GM04504 (cell line): ENCODE measurements around the gene MAML2.

Experiments used
- DNase-seq: peaks from one replicate; pipeline ENCODE4 v3.0.0-alpha.2; 2012; ENCODE audit warnings: low read depth

Gene MAML2

GRCh38 chr11:96238563-96239135 lies 104.3 kb downstream of the MAML2 start:
- DNase-seq: no peak

- DNase-seq: no peak
These were observed 105.2 kb downstream of the MAML2 start for GRCh38 chr11:96237766-96238266.

- DNase-seq: no peak
These were observed 107.2 kb downstream of the MAML2 start for GRCh38 chr11:96235751-96236150.

GRCh38 chr11:96234866-96235441 lies 108.0 kb downstream of the MAML2 start:
- peak; percentile 80 for DNase-seq

- no peak for DNase-seq
These were observed 110.9 kb downstream of the MAML2 start for GRCh38 chr11:96232132-96232531.

GRCh38 chr11:96230686-96231085 lies 112.3 kb downstream of the MAML2 start:
- no peak for DNase-seq

- DNase-seq: no peak
These were observed 113.5 kb downstream of the MAML2 start for GRCh38 chr11:96229354-96229977.

- no peak for DNase-seq
These were observed 114.1 kb downstream of the MAML2 start for GRCh38 chr11:96228910-96229309.

GRCh38 chr11:96228473-96228891 lies 114.5 kb downstream of the MAML2 start:
- peak; percentile 54 for DNase-seq

- DNase-seq: no peak
These were observed 115.8 kb downstream of the MAML2 start for GRCh38 chr11:96227244-96227643.

- no peak for DNase-seq
These were observed 119.9 kb downstream of the MAML2 start for GRCh38 chr11:96223083-96223482.

GRCh38 chr11:96222102-96222501 lies 120.9 kb downstream of the MAML2 start:
- no peak for DNase-seq

- no peak for DNase-seq
These were observed 121.5 kb downstream of the MAML2 start for GRCh38 chr11:96221244-96222070.

GRCh38 chr11:96219981-96220623 lies 122.9 kb downstream of the MAML2 start:
- peak; percentile 43 for DNase-seq

GRCh38 chr11:96218901-96219300 lies 124.1 kb downstream of the MAML2 start:
- no peak for DNase-seq

GRCh38 chr11:96218006-96218405 lies 125.0 kb downstream of the MAML2 start:
- DNase-seq: no peak

GRCh38 chr11:96217206-96217605 lies 125.8 kb downstream of the MAML2 start:
- no peak for DNase-seq

- no peak for DNase-seq
These were observed 127.2 kb downstream of the MAML2 start for GRCh38 chr11:96215826-96216225.

- DNase-seq: no peak
These were observed 127.7 kb downstream of the MAML2 start for GRCh38 chr11:96215110-96215782.

- no peak for DNase-seq
These were observed 128.3 kb downstream of the MAML2 start for GRCh38 chr11:96214777-96215109.

- peak; percentile 66 for DNase-seq
These were observed 129.5 kb downstream of the MAML2 start for GRCh38 chr11:96213500-96213899.

GRCh38 chr11:96211436-96211835 lies 131.6 kb downstream of the MAML2 start:
- no peak for DNase-seq
